ENCODE data around the gene ADNP2.

DNA sequence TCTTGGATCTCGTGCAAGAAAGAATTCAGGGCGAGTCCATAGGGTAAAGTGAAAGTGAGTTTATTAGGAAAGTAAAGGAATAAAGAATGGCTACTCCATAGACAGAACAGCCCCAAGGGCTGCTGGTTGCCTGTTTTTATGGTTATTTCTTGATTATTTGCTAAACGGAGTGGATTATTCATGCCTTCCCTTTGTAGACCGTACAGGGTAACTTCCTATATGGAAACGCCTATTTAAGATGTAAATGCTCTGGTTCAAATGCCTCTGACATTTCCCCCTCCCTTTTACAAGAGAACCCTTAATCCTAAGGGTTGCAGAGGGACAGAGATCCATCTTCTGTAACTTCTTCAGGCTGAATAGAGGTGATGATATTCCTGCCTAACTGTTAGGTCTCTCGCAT lies 49.1 kb upstream of the ADNP2 start:
- TF ChIP-seq POLR2A (IDR thresholded peaks at IDR 0.05), result no peak
- TF ChIP-seq, protein P1, sequence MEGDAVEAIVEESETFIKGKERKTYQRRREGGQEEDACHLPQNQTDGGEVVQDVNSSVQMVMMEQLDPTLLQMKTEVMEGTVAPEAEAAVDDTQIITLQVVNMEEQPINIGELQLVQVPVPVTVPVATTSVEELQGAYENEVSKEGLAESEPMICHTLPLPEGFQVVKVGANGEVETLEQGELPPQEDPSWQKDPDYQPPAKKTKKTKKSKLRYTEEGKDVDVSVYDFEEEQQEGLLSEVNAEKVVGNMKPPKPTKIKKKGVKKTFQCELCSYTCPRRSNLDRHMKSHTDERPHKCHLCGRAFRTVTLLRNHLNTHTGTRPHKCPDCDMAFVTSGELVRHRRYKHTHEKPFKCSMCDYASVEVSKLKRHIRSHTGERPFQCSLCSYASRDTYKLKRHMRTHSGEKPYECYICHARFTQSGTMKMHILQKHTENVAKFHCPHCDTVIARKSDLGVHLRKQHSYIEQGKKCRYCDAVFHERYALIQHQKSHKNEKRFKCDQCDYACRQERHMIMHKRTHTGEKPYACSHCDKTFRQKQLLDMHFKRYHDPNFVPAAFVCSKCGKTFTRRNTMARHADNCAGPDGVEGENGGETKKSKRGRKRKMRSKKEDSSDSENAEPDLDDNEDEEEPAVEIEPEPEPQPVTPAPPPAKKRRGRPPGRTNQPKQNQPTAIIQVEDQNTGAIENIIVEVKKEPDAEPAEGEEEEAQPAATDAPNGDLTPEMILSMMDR (IDR thresholded peaks at IDR 0.05), result no peak
